ENCODE results near the gene PLCB1. TPM values are rescaled to one million over a fixed set of nuclear protein-coding genes. Genes with fewer than 3 reads are reported as not detected.

PLCB1 gene
- total and polyA plus RNA-seq, 2 donors (not counting 3 experiments of a cell fraction or from before 2014, with no cell fraction given): 10.2 to 53.4 TPM

DNA sequence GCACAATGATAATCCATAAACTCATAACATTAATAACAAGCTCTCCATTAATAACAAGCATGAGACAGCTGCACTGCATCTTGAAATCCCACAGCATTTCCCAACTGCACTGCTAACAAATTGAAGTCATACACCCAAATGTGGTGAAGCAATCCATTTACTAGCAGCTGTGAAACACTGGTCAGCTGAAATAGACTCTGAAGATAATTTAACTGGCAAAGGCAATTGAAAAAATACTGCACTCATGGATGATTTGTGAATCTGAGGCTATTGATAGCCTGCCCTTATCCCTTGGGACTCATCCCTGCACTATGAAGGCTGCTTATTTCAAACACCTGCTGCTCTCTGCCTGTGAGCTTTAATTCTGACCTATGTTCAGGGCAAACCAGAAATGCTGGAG is 49.1 kb upstream of the PLCB1 start:
- Histone ChIP-seq H3K36me3 (ENCODE audit: control insufficient read depth in 2 of 2, extremely low read depth in 1 of 2, insufficient read depth in 2 of 2, low read length in 2 of 2) (no peaks in the 10 kb centered on the region), H4K20me1 (replicated peaks; ENCODE audit: control insufficient read depth, extremely low read depth, insufficient read depth, low read length) (no peaks in the 10 kb centered on the region), H3K9ac (replicated peaks; ENCODE audit: extremely low read depth, insufficient read depth, low read length) (no peak overlapping the region), H3K9me3 (replicated peaks; ENCODE audit: control insufficient read depth, insufficient read depth, low read length) (no peaks in the 10 kb centered on the region), H3K27ac (ENCODE audit: insufficient read depth, low read depth, low read length) (no peak overlapping the region), H3K27me3 (ENCODE audit: control insufficient read depth in 2 of 2, insufficient read depth in 2 of 2, low read length in 2 of 2) (no peaks in the 10 kb centered on the region), H3K9me1 (replicated peaks; ENCODE audit: control insufficient read depth, extremely low read depth, insufficient read depth, low read length) (no peaks in the 10 kb centered on the region), H3K4me3 (replicated peaks in 1 of 3; ENCODE audit: insufficient read depth in 1 of 3, low read depth in 1 of 3, low read length in 3 of 3) (no peak overlapping the region), H3K4me2 (ENCODE audit: insufficient read depth, low read length) (no peak overlapping the region), H2AFZ (ENCODE audit: low read depth, low read length) (no peak overlapping the region), H3K4me1 (ENCODE audit: control insufficient read depth, extremely low read depth, insufficient read depth, low read length) (peaks cover 10% of the 10 kb centered on the region), H3K79me2 (ENCODE audit: control insufficient read depth, insufficient read depth, low read length) (no peaks in the 10 kb centered on the region)
- TF ChIP-seq JUN (IDR thresholded peaks at IDR 0.05; ENCODE audit: borderline replicate concordance, insufficient read depth, insufficient read length, low read depth) (no peak), CTCF (IDR thresholded peaks at IDR 0.05; ENCODE audit: extremely low read depth in 1 of 2, insufficient read depth in 1 of 2, low read depth in 1 of 2, low read length in 2 of 2) (no peak), POLR2AphosphoS5 (IDR thresholded peaks at IDR 0.05; ENCODE audit: insufficient read depth, low read depth, low read length) (no peak), FOS (IDR thresholded peaks at IDR 0.05; ENCODE audit: borderline replicate concordance, insufficient read depth, low read length) (no peak), EZH2 (IDR thresholded peaks at IDR 0.05; ENCODE audit: borderline replicate concordance, low read depth, low read length, severe bottlenecking) (no peak), GATA2 (IDR thresholded peaks at IDR 0.05; ENCODE audit: insufficient read depth, insufficient read length, low read depth, low read length) (no peak), POLR2A (IDR thresholded peaks at IDR 0.05; ENCODE audit: low read depth, low read length) (no peak), MYC (IDR thresholded peaks at IDR 0.05; ENCODE audit: low read depth, low read length) (no peak)
- TF ChIP-seq, protein P1, sequence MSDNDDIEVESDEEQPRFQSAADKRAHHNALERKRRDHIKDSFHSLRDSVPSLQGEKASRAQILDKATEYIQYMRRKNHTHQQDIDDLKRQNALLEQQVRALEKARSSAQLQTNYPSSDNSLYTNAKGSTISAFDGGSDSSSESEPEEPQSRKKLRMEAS (IDR thresholded peaks at IDR 0.05; ENCODE audit: insufficient read depth, insufficient read length): no peak
- FAIRE-seq: no peak
- dilution Hi-C loops (cut with MboI; ENCODE audit: extremely low pct_ligation_motif_present, low sequenced_read_pairs): no loop called here
- POLR2A ChIA-PET: no interaction called here
- intact Hi-C loops (cut with micrococcal nuclease): no loop called here
- no TSS peak for BruUV-seq (replicated peaks)
- no peak for DNase-seq (ENCODE audit: low read depth, low spot score)
- CTCF ChIA-PET: interaction anchor here (1.2 to 2.3 kb wide), 8 partner anchors 10 to 102 kb away, joined by 4 to 14 read pairs (median 6); no protein-coding TSS in a partner anchor
